Loucy (cell line): ENCODE data around the gene POT1.

Experiments
- EZH2phosphoT487 ChIP-seq: fragments of 200-600 bp; IDR thresholded peaks from 2 replicates; pipeline ENCODE4 v1.6.1; 2018; ENCODE audit warnings: antibody characterized with exemption, mild to moderate bottlenecking, moderate library complexity, borderline replicate concordance
- TF ChIP-seq, protein P1 (sequence below): fragments of 200-600 bp; sonication (generic); conservative IDR thresholded peaks from 2 replicates; pipeline ENCODE4 v1.5.1; 2014; ENCODE audit warnings: mild to moderate bottlenecking, antibody characterized with exemption, low read length

DNA sequence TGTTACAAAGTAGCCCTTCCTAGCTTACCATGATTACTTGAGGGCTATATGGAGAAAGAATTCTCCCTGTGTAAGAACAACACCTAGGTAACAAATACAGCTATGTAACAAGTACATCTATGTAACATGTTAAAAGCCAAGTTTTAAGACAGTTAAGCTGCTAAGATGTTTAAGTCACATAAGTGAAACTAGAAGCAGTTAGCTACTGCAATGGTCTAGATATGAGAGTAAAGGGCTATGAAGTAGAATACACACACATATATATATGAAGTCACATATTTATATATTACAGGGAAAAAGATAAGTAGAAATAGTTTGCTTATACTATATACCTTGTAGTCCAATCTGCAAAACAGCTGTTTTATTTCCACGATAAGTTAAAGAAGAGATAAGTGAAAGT, 14.4 kb downstream of the POT1 start:
- TF ChIP-seq, protein P1, sequence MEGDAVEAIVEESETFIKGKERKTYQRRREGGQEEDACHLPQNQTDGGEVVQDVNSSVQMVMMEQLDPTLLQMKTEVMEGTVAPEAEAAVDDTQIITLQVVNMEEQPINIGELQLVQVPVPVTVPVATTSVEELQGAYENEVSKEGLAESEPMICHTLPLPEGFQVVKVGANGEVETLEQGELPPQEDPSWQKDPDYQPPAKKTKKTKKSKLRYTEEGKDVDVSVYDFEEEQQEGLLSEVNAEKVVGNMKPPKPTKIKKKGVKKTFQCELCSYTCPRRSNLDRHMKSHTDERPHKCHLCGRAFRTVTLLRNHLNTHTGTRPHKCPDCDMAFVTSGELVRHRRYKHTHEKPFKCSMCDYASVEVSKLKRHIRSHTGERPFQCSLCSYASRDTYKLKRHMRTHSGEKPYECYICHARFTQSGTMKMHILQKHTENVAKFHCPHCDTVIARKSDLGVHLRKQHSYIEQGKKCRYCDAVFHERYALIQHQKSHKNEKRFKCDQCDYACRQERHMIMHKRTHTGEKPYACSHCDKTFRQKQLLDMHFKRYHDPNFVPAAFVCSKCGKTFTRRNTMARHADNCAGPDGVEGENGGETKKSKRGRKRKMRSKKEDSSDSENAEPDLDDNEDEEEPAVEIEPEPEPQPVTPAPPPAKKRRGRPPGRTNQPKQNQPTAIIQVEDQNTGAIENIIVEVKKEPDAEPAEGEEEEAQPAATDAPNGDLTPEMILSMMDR: no peak
- TF ChIP-seq EZH2phosphoT487: no peak
